HepG2 (cell line): ENCODE data around the gene ACTRT2. TPM values are rescaled to one million over a fixed set of nuclear protein-coding genes. Genes with fewer than 3 reads are reported as not detected.

Source experiments
- ATAC-seq: fragments of 200-7000 bp; cut with Tn5 transposase; 3 replicates; pipeline ENCODE4 v1.9.1; 2020; ENCODE audit warnings: mild to moderate bottlenecking, moderate library complexity
- BruUV-seq: library from RNA; stranded (reverse); fragments of 400-500 nt; replicated peaks from 2 replicates; lab custom pipeline; 2021; lab: Mats Ljungman, UMichigan
- CTCF ChIA-PET: fragments of 300-600 bp; formaldehyde crosslinking; extraction: SDS; loops from one replicate; lab custom pipeline; 2021; ENCODE audit warnings: low total read pairs, inconsistent platforms, low intra/inter-chr PET ratio; lab: Yijun Ruan, JAX
- POLR2A ChIA-PET: fragments of 350-600 bp; sonication (Branson Sonifier 250); formaldehyde crosslinking; loops from one replicate; lab custom pipeline; 2020; ENCODE audit warnings: antibody characterized with exemption, inconsistent platforms; lab: Yijun Ruan, JAX
- DNase-seq: peaks from one replicate; pipeline ENCODE4 v3.0.0-alpha.2; 2015; ENCODE audit warnings: low spot score
- FAIRE-seq: peaks from 3 replicates; lab custom pipeline; 2011; peaks lifted over from hg19 to GRCh38; lab: Jason Lieb, UNC
- H2AFZ ChIP-seq: one replicate; pipeline ENCODE4 v1.6.1; 2011; ENCODE audit warnings: low read length, inconsistent platforms
- H3K27ac ChIP-seq: fragments of 300-600 bp; 3 replicates; pipeline ENCODE4 v1.8.0; 2011; ENCODE audit warnings: mixed run types, mild to moderate bottlenecking, mixed read lengths, low read length, inconsistent platforms; ENCODE audit not compliant: insufficient read depth; ENCODE audit errors: extremely low read length
- H3K27me3 ChIP-seq, 2 experiments: fragments of 200-600 bp in 1 of 2; 2 replicates in 1 of 2; 3 replicates in 1 of 2; pipeline versions ENCODE4 v1.6.0 to v1.8.0; 2011; ENCODE audit warnings: low read length in 2 of 2, mild to moderate bottlenecking in 2 of 2, moderate library complexity in 2 of 2, inconsistent platforms in 1 of 2; ENCODE audit not compliant: insufficient read depth in 2 of 2, control insufficient read depth in 1 of 2
- H3K36me3 ChIP-seq, 2 experiments: fragments of 200-600 bp in 1 of 2; replicated peaks in 1 of 2; 2 replicates in 1 of 2; 3 replicates in 1 of 2; pipeline versions ENCODE4 v1.5.1 to v1.8.0; 2011; ENCODE audit warnings: low read length in 2 of 2, inconsistent platforms in 1 of 2; ENCODE audit not compliant: insufficient read depth in 2 of 2, control insufficient read depth in 1 of 2
- H3K4me1 ChIP-seq: 2 replicates; pipeline ENCODE4 v1.5.1; 2012; ENCODE audit warnings: low read length, inconsistent platforms; ENCODE audit not compliant: insufficient read depth
- H3K4me2 ChIP-seq: 2 replicates; pipeline ENCODE4 v1.6.0; 2011; ENCODE audit warnings: low read depth, low read length, inconsistent platforms
- H3K4me3 ChIP-seq, 3 experiments: fragments of 200-600 bp in 1 of 3; sonication (generic), shearing (Covaris generic) in 1 of 3; replicated peaks in 1 of 3; 2 replicates each; pipeline ENCODE4 v1.5.1; 2011 to 2016; ENCODE audit warnings: low read length in 3 of 3, inconsistent platforms in 2 of 3, low read depth in 2 of 3, mild to moderate bottlenecking in 2 of 3, control low read depth in 1 of 3, mixed read lengths in 1 of 3; ENCODE audit not compliant: insufficient read depth in 1 of 3
- H3K79me2 ChIP-seq: one replicate; pipeline ENCODE4 v1.6.1; 2011; ENCODE audit warnings: low read length, inconsistent platforms; ENCODE audit not compliant: insufficient read depth
- H3K9ac ChIP-seq: 2 replicates; pipeline ENCODE4 v1.6.0; 2011; ENCODE audit warnings: mild to moderate bottlenecking, low read depth, low read length, inconsistent platforms; ENCODE audit not compliant: insufficient read depth
- H3K9me3 ChIP-seq: 2 replicates; pipeline ENCODE4 v1.5.1; 2012; ENCODE audit warnings: mild to moderate bottlenecking, low read length
- H4K20me1 ChIP-seq: 2 replicates; pipeline ENCODE4 v1.6.0; 2011; ENCODE audit warnings: inconsistent platforms, mild to moderate bottlenecking, low read length, moderate library complexity; ENCODE audit not compliant: insufficient read depth
- ATF7 ChIP-seq, 2 experiments: fragments of 450-650 bp in 1 of 2; sonication (generic) in 1 of 2; formaldehyde crosslinking in 1 of 2; IDR thresholded peaks; 2 replicates each; pipeline versions ENCODE4 v1.4.0 to v1.6.1; 2016 to 2020; ENCODE audit warnings: antibody characterized with exemption in 1 of 2, mild to moderate bottlenecking in 1 of 2, missing genetic modification reagents in 1 of 2
- FOXJ3 ChIP-seq: sonication (generic); formaldehyde crosslinking; IDR thresholded peaks from 2 replicates; pipeline ENCODE4 v1.4.0; 2020; ENCODE audit warnings: missing genetic modification reagents, mild to moderate bottlenecking, borderline replicate concordance
- NR1H2 ChIP-seq: sonication (generic); formaldehyde crosslinking; IDR thresholded peaks from 2 replicates; pipeline ENCODE4 v1.8.1; 2022; ENCODE audit warnings: low read depth, missing genetic modification reagents, borderline replicate concordance
- SALL2 ChIP-seq: sonication (generic); formaldehyde crosslinking; IDR thresholded peaks from 2 replicates; pipeline ENCODE4 v1.8.1; 2023; ENCODE audit warnings: mild to moderate bottlenecking, missing genetic modification reagents, inconsistent platforms
- SMYD3 ChIP-seq: sonication (generic); formaldehyde crosslinking; IDR thresholded peaks from 2 replicates; pipeline ENCODE4 v1.8.1; 2023; ENCODE audit warnings: mild to moderate bottlenecking, missing genetic modification reagents
- TCF7L2 ChIP-seq: IDR thresholded peaks from 2 replicates; pipeline ENCODE4 v1.6.1; 2011; ENCODE audit warnings: mild to moderate bottlenecking, low read depth, low read length, moderate library complexity
- ZFX ChIP-seq: sonication (generic); formaldehyde crosslinking; IDR thresholded peaks from 2 replicates; pipeline ENCODE4 v1.4.0; 2020; ENCODE audit warnings: mild to moderate bottlenecking, low read depth, missing genetic modification reagents, moderate library complexity
- ZNF512B ChIP-seq: sonication (generic); formaldehyde crosslinking; IDR thresholded peaks from 2 replicates; pipeline ENCODE4 v1.5.1; 2020; ENCODE audit warnings: missing genetic modification reagents, mild to moderate bottlenecking, borderline replicate concordance
- ZNF562 ChIP-seq: sonication (generic); formaldehyde crosslinking; IDR thresholded peaks from 2 replicates; pipeline ENCODE4 v1.8.0; 2022; ENCODE audit warnings: missing genetic modification reagents, borderline replicate concordance
- ZNF747 ChIP-seq: sonication (generic); formaldehyde crosslinking; IDR thresholded peaks from 2 replicates; pipeline ENCODE4 v1.8.1; 2023; ENCODE audit warnings: missing genetic modification reagents, mild to moderate bottlenecking, borderline replicate concordance
- ZSCAN21 ChIP-seq: sonication (generic); formaldehyde crosslinking; IDR thresholded peaks from 2 replicates; pipeline ENCODE4 v1.8.0; 2022; ENCODE audit warnings: mild to moderate bottlenecking, missing genetic modification reagents, moderate library complexity, borderline replicate concordance
- WGBS: methylation state at CpG from one replicate; pipeline ENCODE4 v1.1.6; 2017; ENCODE audit warnings: low lambda C conversion rate; 5-methylcytosine and 5-hydroxymethylcytosine counted together
- in situ Hi-C: cut with HindIII; loops from 2 replicates; pipeline ENCODE4 v1.10.0; 2017; ENCODE audit warnings: low pct_unique_long_range_greater_than_20kb; ENCODE audit not compliant: extremely low pct_ligation_motif_present
- intact Hi-C: fragments of 100-400 bp; cut with micrococcal nuclease; formaldehyde crosslinking; loops from one replicate; pipeline ENCODE4 v1.10.0; 2022; ENCODE audit not compliant: unreplicated experiment
- polyA plus RNA-seq, 8 experiments: library from polyadenylated mRNA; depleted of rRNA in 3 of 8; stranded (reverse) in 7 of 8; unstranded in 1 of 8; fragments of >200 nt; fragmentation: Illumina TruSeq in 4 of 8; extraction: Trizol in 4 of 8; gene quantifications; 2 replicates each; pipeline versions ENCODE4 v1.2.1 to v1.2.3, GENCODE V29; 2011 to 2016; ENCODE audit warnings: low read depth in 4 of 8, missing spikeins in 1 of 8, mixed read lengths in 1 of 8; ENCODE audit not compliant: insufficient read depth in 1 of 8
- total RNA-seq, 5 experiments: library from RNA; depleted of rRNA; stranded (reverse); fragments of >200 nt; fragmentation: Illumina TruSeq; extraction: Trizol; gene quantifications; 2 replicates each; pipeline ENCODE4 v1.2.3, GENCODE V29; 2016; ENCODE audit warnings: low read depth in 1 of 5
- TF ChIP-seq, protein P1 (sequence below): sonication (generic); formaldehyde crosslinking; conservative IDR thresholded peaks from 2 replicates; pipeline ENCODE4 v1.4.0; 2020; ENCODE audit warnings: missing genetic modification reagents

The ACTRT2 gene
- total and polyA plus RNA-seq, 2 of the 13 experiments (the other 11 are each of a cell fraction or from before 2014, with no cell fraction given): not detected

GRCh38 chr1:2972011-2972878 is 49.0 kb upstream of the ACTRT2 start:
- H3K4me2 ChIP-seq: no peak overlapping the region
- TF ChIP-seq ZFX (CRISPR knock-in tag): no peak
- TF ChIP-seq FOXJ3 (CRISPR knock-in tag): no peak
- TF ChIP-seq SALL2 (CRISPR knock-in tag): no peak
- TF ChIP-seq SMYD3 (CRISPR knock-in tag): no peak
- TF ChIP-seq ZNF562 (CRISPR knock-in tag): no peak
- TF ChIP-seq ZSCAN21: no peak
- TF ChIP-seq ZNF747 (CRISPR knock-in tag): no peak
- TF ChIP-seq ATF7 (IDR thresholded peaks at IDR 0.05): no peak
- no peak for TF ChIP-seq ATF7 (CRISPR knock-in tag; IDR thresholded peaks at IDR 0.05)
- no peak for TF ChIP-seq NR1H2
- TF ChIP-seq, protein P1, sequence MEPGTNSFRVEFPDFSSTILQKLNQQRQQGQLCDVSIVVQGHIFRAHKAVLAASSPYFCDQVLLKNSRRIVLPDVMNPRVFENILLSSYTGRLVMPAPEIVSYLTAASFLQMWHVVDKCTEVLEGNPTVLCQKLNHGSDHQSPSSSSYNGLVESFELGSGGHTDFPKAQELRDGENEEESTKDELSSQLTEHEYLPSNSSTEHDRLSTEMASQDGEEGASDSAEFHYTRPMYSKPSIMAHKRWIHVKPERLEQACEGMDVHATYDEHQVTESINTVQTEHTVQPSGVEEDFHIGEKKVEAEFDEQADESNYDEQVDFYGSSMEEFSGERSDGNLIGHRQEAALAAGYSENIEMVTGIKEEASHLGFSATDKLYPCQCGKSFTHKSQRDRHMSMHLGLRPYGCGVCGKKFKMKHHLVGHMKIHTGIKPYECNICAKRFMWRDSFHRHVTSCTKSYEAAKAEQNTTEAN (CRISPR knock-in tag): no peak
- TF ChIP-seq ZNF512B (CRISPR knock-in tag): no peak
- no peak for TF ChIP-seq TCF7L2
- ATAC-seq (no peak), FAIRE-seq (no peak), DNase-seq (no peak)
- peaks cover 23% of the 10 kb centered on the region for H3K4me1 ChIP-seq
- ChIA-PET CTCF (no interaction called here), POLR2A (no interaction called here)
- H2AFZ ChIP-seq: no peak overlapping the region
- 6% methylated on average over 7 of the region's 27 CpGs for WGBS
- no peak overlapping the region for H3K4me3 ChIP-seq
- no peak overlapping the region for H3K27ac ChIP-seq
- in situ Hi-C loops: no loop called here
- peaks cover 13 to 47% of the 10 kb centered on the region in 2 experiments for H3K27me3 ChIP-seq
- no peaks in the 10 kb centered on the region for H3K9me3 ChIP-seq
- no peaks in the 10 kb centered on the region for H3K79me2 ChIP-seq
- intact Hi-C loops: no loop called here
- H4K20me1 ChIP-seq: no peaks in the 10 kb centered on the region
- no peaks in the 10 kb centered on the region for H3K36me3 ChIP-seq
- BruUV-seq: no TSS peak
- H3K9ac ChIP-seq: no peak overlapping the region
